Embryonic facial prominence (tissue), 1 donor: ENCODE results near the gene ZYG11B.
"Not testable (repeated sequence)": the region's sequence is repeated elsewhere in the genome, so short reads cannot be mapped to it uniquely, and the experiment has no call there.

ENCODE experiments used
- DNase-seq: peaks from one replicate; pipeline ENCODE4 v3.0.0-alpha.2; 2016; ENCODE audit errors: extremely low spot score

Gene ZYG11B

DNA sequence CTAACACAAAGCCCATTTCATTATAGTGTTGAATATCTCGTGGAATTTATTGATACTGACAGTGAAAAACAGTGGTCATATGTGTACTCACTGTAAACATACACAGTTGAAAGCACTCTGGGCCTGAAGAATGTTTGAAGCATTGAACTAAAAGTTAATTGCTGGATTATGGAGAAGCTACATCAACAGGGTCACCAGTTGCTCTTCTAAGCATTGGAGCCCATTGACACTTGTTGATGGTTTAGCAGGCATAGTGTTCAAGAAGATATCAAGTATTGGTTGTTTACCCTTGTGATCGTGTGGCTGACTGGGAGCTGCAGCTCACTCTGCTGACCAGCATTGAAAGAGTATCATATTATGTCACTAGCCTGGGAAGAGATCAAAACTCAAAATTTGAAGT is 126.6 kb downstream of the ZYG11B start:
- no peak for DNase-seq

DNA sequence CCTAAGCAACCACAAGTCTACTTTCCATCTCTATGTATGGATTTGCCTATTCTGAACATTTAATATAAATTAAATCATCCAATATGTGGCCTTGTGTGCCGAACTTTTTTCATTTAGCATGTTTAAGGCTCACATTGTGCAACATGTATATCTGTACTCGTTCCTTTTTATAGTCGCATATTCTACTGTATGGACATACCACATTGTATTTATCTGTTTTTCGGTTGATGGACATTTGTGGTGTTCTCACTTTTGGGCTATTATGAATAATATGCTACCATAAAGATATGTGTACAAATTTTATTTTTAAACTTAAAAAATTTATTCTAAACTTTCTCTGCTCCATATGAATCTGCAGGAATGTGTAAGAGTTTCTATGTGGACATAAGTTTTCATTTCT is 129.3 kb downstream of the ZYG11B start:
- DNase-seq, result no peak

DNA sequence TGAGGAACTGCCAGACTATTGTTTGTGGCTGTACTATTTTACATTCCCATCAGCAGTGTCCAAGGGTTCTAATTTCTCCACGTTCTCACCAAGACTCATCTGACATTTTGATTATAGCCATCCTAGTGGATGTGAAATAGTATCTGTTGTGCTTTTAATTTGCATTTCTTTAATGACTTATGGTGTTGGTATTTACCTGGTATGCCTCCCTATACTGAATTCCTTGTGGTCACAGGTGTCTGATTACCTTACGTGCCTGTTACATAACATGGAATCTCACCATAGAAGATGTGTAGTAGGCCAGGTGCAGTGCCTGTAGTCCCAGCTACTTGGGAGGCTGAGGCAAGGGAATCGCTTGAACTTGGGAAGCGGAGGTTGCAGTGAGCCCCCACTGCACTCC is 129.8 kb downstream of the ZYG11B start:
- no peak for DNase-seq

DNA sequence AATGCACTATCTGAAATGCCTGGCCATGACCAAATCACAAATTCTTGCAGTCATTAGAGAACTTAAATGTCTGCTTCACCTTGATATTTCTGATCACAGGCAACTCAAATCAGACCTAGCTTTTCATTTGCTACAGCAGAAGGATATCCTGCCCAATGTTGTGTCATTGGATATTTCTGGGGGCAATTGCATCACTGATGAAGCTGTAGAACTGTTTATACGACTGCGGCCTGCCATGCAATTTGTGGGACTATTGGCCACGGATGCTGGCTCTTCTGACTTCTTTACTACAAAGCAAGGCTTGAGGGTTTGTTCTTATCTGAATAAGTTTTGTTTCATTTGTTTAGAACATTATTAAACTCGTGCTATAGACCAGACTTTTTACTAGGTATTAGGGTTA is 131.2 kb downstream of the ZYG11B start:
- no peak for DNase-seq

DNA sequence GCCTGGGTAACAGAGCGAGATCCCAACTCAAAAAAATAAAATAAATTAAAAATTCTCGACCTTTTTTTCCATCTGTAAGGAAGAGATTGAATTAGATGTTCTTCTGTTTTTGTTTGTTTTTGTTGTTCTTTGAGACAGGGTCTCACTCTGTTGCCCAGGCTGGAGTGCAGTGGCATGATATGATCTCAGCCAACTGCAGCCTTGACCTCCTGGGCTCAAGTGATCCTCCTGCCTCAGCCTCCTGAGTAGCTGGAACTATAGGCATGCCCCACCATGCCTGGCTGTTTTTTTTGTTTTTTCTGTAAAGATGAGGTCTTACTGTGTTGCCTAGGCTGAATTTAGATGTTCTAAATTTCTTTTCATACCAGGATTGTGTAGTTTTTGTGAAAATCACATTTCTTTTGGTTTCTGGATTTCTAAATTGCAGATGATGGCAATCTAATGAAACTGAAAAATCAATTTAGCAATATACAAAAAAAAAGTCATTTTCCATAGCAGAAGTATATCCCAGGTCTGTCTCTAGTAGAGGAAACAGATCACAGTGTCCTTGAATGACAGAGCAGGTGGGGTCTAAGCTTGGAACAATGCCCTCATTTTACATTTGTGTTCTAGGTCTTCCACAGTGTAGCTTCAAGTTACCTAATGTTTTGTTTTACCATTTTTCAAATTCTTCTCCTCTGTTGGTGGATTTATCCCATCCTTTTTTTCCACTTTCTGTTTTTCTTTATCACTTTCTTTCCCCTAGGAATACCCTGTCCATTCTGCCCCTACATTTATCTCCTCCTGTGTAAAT is 136.6 kb downstream of the ZYG11B start:
- no peak for DNase-seq

DNA sequence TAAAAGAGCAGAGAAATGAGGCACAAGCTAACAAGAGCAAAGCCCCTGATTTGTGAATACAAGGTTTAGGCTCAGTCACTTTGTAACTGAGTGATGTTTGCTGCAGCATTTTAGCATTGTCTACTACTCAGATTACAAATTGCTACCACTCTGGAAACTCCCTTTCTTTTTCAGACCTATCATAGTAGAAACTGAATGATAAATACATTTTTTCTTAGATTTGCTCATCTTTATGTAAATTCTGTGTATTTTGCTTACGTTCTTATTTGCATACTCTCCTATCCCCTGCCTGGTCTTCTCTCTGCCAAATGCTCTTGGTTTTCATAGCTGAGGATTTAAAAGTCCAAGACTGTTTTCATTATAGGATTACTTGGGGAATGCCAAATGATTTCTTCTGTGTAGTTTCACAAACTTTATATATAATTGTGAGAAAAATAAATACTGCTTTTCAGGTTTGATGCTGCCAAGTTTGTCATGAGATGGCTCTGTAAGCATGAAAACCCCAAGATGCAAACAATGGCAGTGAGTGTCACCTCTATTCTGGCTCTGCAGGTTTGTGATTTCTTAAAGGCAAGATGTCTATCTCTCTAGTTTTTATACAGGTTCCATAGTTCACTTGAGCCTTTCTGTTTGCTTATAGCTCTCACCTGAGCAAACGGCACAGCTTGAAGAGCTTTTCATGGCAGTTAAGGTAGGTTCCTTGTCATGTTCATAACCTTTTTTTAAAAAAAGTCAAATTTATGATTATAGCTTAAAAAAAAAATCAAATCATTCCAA is 141.0 kb downstream of the ZYG11B start:
- DNase-seq, result no peak

DNA sequence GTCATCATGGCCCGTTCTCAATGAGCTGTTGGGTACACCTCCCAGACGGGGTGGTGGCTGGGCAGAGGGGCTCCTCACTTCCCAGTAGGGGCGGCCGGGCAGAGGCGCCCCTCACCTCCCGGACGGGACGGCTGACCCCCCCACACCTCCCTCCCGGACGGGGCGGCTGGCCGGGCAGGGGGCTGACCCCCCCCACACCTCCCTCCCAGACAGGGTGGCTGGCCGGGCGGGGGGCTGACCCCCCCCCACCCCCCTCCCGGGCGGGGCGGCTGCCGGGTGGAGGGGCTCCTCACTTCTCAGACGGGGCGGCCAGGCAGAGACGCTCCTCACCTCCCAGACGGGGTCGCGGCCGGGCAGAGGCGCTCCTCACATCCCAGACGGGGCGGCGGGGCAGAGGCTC is 143.5 kb downstream of the ZYG11B start:
- not testable (repeated sequence) for DNase-seq

DNA sequence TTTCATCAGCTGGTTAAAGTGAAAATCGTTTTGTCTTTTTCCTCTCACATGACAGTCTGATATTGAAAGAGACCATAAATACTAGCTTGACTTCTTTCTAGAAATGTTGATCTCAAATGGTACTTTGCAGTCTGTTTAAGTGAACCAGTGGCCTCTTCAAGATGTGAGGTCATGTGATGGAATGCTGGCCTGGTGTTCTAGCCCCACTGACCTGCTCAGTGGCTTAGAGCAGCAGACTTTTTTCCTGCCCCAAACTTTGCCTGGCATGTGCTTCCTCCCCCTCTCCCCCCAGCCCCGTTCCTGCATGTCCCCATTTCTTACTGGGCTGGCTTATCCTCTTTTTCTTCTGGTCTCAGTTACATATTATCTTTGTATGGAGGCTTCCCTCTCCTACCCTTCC is 150.6 kb downstream of the ZYG11B start:
- DNase-seq, result no peak
